GM12801 (cell line): ENCODE data around the gene ATP5F1E.

Experiments
- CTCF ChIP-seq: IDR thresholded peaks from one replicate; pipeline ENCODE4 v1.5.1; 2011; ENCODE audit warnings: control low read depth; ENCODE audit not compliant: insufficient read length; ENCODE audit errors: extremely low read depth

The ATP5F1E gene

GRCh38 chr20:58997141-58997770, 34.9 kb downstream of the ATP5F1E start:
- TF ChIP-seq CTCF: no peak

DNA sequence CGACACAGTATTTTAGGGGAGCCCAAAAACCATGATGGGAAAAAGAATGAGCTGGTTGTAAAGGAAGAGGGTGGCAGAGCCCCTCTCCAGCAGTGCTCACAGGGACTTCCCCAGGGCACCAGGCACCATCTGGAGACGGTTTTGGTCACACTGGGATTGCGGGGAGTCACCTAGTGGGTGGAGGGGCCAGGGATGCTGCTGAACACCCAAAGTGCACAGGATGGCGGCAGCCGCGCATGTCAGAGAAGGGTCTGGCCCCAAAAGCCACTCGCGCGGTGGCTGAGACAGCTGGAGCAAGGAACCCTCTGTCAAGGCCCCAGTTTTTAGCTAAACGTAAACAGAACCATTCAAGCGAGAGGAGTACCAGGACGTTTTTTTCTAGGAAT, 35.9 kb downstream of the ATP5F1E start:
- TF ChIP-seq CTCF: no peak

DNA sequence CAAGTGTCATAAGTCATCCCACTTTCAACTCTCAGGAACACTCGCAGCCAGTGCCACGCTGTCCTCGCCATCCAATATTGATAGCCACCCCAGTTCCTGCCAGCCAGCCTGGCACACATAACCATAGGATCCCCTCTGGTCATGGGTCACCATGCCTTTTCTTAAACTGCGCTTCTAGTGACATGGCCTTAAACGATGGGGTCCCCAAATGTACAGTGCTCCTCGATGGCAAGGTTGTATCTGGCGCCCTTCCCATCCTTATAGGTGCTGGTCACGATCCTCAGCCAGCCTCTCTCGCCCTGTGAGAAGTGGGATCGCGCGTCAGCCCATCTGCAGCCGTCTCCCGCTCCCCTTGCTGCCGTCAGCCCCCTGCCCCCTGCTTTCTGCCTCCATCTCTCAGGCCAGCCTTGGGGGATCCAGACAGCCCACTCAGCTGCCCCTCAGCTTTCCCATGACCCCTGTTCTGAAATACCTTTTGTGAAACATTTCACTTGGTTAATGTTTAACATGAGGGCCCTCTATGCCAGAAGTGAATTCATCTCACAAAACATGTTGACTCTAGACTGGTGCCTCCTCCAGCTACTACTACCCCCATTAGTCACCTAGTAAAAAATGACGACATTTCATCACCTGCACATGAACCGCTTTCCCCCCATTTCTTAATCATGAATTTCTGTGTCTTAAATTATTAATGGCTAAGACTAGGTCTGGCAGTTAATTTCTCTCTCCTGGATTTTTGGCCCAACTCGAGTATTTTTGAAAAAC, 36.5 kb downstream of the ATP5F1E start:
- TF ChIP-seq CTCF: no peak

GRCh38 chr20:58994390-58995159, 37.6 kb downstream of the ATP5F1E start:
- no peak for TF ChIP-seq CTCF

- TF ChIP-seq CTCF: no peak
These were observed 38.5 kb downstream of the ATP5F1E start for GRCh38 chr20:58993332-58994248.

- TF ChIP-seq CTCF: no peak
These were observed 39.2 kb downstream of the ATP5F1E start for GRCh38 chr20:58992911-58993310.
